HL-60 (cell line): ENCODE results near the gene CCND1.
"Not testable (repeated sequence)": the region's sequence is repeated elsewhere in the genome, so short reads cannot be mapped to it uniquely, and the experiment has no call there.

Experiments
- DNase-seq, 2 experiments: peaks; one replicate each; pipeline ENCODE4 v3.0.0-alpha.2; 2010 to 2020; ENCODE audit warnings: low read depth in 1 of 2, low spot score in 1 of 2
- H3K27ac ChIP-seq: fragments of 250-450 bp; sonication (Bioruptor Pico); replicated peaks from 2 replicates; pipeline ENCODE4 v1.5.1; 2020; ENCODE audit warnings: mild to moderate bottlenecking, moderate library complexity
- H3K27me3 ChIP-seq: fragments of 250-450 bp; sonication (Bioruptor Pico); 2 replicates; pipeline ENCODE4 v1.5.1; 2021; ENCODE audit warnings: mild to moderate bottlenecking, moderate library complexity; ENCODE audit not compliant: insufficient read depth, poor library complexity, severe bottlenecking
- H3K4me3 ChIP-seq: replicated peaks from 2 replicates; pipeline ENCODE4 v1.5.1; 2011; ENCODE audit warnings: mild to moderate bottlenecking, control low read depth, low read length; ENCODE audit not compliant: insufficient read depth
- GABPA ChIP-seq: IDR thresholded peaks from 2 replicates; pipeline ENCODE4 v1.6.1; 2012; ENCODE audit warnings: low read depth
- POLR2AphosphoS5 ChIP-seq: IDR thresholded peaks from 2 replicates; pipeline ENCODE4 v1.6.1; 2012; ENCODE audit warnings: low read depth
- SPI1 ChIP-seq: IDR thresholded peaks from 2 replicates; pipeline ENCODE4 v1.6.1; 2012; ENCODE audit warnings: low read depth, mild to moderate bottlenecking, borderline replicate concordance
- TF ChIP-seq, protein P1 (sequence below): IDR thresholded peaks from 2 replicates; pipeline ENCODE4 v1.6.1; 2012; ENCODE audit warnings: low read depth; ENCODE audit not compliant: insufficient replicate concordance
- TF ChIP-seq, protein P2 (sequence below): IDR thresholded peaks from one replicate; pipeline ENCODE4 v1.5.1; 2011; ENCODE audit warnings: low read length, control low read depth, inconsistent platforms; ENCODE audit not compliant: insufficient read depth

CCND1 gene

DNA sequence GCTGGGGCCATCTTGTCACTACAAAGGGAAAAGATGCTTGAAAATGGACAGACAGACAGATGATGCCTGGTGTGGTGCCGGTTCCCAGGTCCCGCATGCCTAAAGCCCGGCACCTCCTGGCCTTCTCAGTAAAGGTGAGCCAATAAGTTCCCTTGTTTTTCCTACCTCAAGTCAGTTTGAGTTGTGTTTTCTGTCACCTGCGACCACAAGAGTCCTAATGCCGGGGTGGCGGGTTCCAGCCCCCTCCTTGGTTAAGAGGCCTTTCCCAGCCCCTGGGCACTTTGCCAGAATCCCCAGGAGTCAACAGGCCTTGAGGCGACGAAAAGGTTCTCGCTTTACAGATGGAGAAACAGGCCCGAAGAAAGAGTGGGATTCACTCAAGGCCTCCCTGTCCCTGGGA lies 53.8 kb downstream of the CCND1 start:
- peaks cover 14% of the 10 kb centered on the region for H3K27me3 ChIP-seq
- no peak overlapping the region for H3K4me3 ChIP-seq
- H3K27ac ChIP-seq = no peak overlapping the region
- no peak for TF ChIP-seq POLR2AphosphoS5
- TF ChIP-seq, protein P1, sequence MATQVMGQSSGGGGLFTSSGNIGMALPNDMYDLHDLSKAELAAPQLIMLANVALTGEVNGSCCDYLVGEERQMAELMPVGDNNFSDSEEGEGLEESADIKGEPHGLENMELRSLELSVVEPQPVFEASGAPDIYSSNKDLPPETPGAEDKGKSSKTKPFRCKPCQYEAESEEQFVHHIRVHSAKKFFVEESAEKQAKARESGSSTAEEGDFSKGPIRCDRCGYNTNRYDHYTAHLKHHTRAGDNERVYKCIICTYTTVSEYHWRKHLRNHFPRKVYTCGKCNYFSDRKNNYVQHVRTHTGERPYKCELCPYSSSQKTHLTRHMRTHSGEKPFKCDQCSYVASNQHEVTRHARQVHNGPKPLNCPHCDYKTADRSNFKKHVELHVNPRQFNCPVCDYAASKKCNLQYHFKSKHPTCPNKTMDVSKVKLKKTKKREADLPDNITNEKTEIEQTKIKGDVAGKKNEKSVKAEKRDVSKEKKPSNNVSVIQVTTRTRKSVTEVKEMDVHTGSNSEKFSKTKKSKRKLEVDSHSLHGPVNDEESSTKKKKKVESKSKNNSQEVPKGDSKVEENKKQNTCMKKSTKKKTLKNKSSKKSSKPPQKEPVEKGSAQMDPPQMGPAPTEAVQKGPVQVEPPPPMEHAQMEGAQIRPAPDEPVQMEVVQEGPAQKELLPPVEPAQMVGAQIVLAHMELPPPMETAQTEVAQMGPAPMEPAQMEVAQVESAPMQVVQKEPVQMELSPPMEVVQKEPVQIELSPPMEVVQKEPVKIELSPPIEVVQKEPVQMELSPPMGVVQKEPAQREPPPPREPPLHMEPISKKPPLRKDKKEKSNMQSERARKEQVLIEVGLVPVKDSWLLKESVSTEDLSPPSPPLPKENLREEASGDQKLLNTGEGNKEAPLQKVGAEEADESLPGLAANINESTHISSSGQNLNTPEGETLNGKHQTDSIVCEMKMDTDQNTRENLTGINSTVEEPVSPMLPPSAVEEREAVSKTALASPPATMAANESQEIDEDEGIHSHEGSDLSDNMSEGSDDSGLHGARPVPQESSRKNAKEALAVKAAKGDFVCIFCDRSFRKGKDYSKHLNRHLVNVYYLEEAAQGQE = no peak
- no peak for TF ChIP-seq SPI1
- no peak for DNase-seq

DNA sequence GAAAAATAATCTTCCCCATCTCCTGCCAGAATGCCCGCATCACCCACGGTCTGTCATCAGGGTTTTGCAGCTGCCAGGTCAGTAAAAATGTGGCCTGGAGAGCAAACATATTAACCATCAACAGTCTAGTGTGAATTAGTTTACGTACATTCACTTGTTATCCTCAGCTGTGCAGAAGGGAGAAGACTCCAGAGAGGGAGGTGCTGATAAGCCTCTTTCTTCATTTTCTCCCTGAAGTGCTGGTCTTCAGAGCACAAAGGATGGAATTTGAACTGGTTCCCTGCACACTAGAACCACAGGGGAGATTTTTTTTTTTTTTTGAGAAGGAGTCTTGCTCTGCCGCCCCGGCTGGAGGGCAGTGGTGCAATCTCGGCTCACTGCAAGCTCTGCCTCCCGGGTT lies 54.6 kb downstream of the CCND1 start:
- H3K27me3 ChIP-seq = peaks cover 19% of the 10 kb centered on the region
- no peak for DNase-seq
- no peak overlapping the region for H3K27ac ChIP-seq
- H3K4me3 ChIP-seq = no peak overlapping the region
- no peak for TF ChIP-seq POLR2AphosphoS5
- no peak for TF ChIP-seq GABPA

DNA sequence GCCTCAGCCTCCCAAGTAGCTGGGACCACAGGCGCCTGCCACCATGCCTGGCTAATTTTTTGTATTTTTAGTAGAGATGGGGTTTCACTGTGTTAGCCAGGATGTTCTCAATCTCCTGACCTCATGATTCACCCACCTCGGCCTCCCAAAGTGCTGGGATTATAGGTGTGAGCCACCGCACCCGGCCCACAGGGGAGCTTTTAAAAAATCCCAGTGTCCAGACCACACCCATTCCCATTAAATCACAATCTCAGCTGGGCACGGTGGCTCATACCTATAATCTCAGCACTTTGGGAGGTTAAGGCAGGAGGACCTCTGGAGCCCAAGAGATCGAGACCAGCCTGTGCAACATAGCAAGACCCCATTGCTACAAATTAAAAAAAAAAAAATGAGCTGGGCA lies 55.0 kb downstream of the CCND1 start:
- not testable (repeated sequence) for H3K4me3 ChIP-seq, H3K27ac ChIP-seq, DNase-seq
- H3K27me3 ChIP-seq = peaks cover 22% of the 10 kb centered on the region

DNA sequence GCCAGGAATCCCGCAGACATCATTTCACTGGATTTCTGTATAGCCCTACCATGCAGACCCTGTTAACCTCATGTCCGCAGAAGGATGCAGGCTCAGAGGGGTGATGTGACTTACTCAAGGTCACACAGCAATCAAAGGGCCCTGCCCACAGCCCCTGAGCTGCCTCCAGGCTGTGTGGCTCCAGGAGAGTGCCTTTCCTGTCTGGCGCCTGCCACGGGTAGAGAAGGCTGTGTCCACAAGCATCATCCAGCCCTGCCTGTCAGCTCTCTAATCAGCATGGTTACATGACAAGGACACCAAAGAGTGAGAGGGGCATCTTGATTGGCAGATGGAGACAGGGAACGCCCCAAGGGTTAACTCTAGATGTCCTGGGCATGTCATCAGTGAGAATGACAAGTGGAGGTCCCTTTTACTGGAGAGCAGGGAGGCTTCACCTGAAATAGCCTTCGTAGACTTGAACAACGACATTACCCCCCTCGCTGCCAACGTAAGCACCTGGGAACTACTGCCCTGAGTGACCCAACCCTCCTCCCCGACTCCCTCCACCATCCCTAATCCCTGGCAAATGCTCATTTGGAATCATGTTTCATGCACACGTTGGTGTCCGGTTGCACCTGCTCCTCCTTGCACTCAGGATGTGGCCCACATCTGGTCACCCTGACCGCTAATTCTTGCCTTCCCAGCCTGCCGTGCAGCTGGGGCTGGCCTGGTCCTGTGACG lies 56.0 kb downstream of the CCND1 start:
- TF ChIP-seq, protein P2, sequence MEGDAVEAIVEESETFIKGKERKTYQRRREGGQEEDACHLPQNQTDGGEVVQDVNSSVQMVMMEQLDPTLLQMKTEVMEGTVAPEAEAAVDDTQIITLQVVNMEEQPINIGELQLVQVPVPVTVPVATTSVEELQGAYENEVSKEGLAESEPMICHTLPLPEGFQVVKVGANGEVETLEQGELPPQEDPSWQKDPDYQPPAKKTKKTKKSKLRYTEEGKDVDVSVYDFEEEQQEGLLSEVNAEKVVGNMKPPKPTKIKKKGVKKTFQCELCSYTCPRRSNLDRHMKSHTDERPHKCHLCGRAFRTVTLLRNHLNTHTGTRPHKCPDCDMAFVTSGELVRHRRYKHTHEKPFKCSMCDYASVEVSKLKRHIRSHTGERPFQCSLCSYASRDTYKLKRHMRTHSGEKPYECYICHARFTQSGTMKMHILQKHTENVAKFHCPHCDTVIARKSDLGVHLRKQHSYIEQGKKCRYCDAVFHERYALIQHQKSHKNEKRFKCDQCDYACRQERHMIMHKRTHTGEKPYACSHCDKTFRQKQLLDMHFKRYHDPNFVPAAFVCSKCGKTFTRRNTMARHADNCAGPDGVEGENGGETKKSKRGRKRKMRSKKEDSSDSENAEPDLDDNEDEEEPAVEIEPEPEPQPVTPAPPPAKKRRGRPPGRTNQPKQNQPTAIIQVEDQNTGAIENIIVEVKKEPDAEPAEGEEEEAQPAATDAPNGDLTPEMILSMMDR = no peak
- no peak for TF ChIP-seq GABPA
- TF ChIP-seq POLR2AphosphoS5 = no peak
- TF ChIP-seq, protein P1 = no peak
- no peak for TF ChIP-seq SPI1
- no peak overlapping the region for H3K27ac ChIP-seq
- DNase-seq = no peak
- H3K4me3 ChIP-seq = no peak overlapping the region
- H3K27me3 ChIP-seq = peaks cover 26% of the 10 kb centered on the region

DNA sequence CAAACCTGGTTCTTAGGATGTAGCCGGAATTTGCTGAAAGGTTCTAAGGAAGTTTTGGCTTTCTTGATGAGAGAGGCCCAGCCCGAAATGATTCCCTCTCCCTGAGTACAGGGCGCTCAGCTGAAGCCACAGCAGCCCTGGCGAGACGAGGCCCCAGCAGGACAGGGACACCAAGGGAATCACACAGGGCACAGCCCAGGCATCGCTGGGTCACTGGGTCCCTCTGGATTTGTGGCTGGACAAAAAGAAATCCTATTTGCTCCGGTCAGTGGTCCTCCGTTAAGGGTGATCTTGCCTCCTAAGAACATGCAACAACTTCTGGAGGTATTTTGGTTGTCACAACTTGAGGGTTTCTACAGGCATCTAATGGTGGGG lies 56.5 kb downstream of the CCND1 start:
- DNase-seq = no peak
- no peak for TF ChIP-seq POLR2AphosphoS5
- TF ChIP-seq, protein P2 = no peak
- no peak for TF ChIP-seq GABPA
- TF ChIP-seq, protein P1 = no peak
- TF ChIP-seq SPI1 = no peak
- Histone ChIP-seq H3K27ac (no peak overlapping the region), H3K27me3 (peaks cover 30% of the 10 kb centered on the region), H3K4me3 (no peak overlapping the region)
